Neural crest cell (in vitro differentiated cells): ENCODE measurements around the gene GGNBP2. TPM values are rescaled to one million over a fixed set of nuclear protein-coding genes. Genes with fewer than 3 reads are reported as not detected.

ENCODE experiments used
- DNase-seq: peaks from one replicate; pipeline ENCODE4 v3.0.0; 2021; ENCODE audit warnings: low read depth, mixed read lengths, low spot score
- H3K27ac Mint-ChIP-seq: one replicate; pipeline ENCODE4 v1.8.0; 2021; ENCODE audit warnings: mild to moderate bottlenecking, mixed read lengths; ENCODE audit not compliant: unreplicated experiment
- H3K27me3 Mint-ChIP-seq: 2 replicates; pipeline ENCODE4 v1.8.0; 2021; ENCODE audit warnings: low read depth, mild to moderate bottlenecking, mixed read lengths
- H3K36me3 Mint-ChIP-seq: 2 replicates; pipeline ENCODE4 v1.8.0; 2021; ENCODE audit warnings: low read depth, mild to moderate bottlenecking, mixed read lengths
- H3K4me1 Mint-ChIP-seq: 2 replicates; pipeline ENCODE4 v1.8.0; 2021; ENCODE audit warnings: mixed read lengths
- H3K4me3 Mint-ChIP-seq: one replicate; pipeline ENCODE4 v1.8.0; 2021; ENCODE audit warnings: mild to moderate bottlenecking, mixed read lengths
- H3K9me3 Mint-ChIP-seq: 2 replicates; pipeline ENCODE4 v1.8.0; 2021; ENCODE audit warnings: mixed read lengths
- total RNA-seq: library from RNA; stranded (reverse); gene quantifications from 2 replicates; pipeline ENCODE4 v1.2.1, GENCODE V29; 2021
- TF ChIP-seq, protein P1 (sequence below): fragments of 200-600 bp; sonication (generic); conservative IDR thresholded peaks from 2 replicates; pipeline ENCODE4 v1.5.0; 2021; ENCODE audit warnings: antibody characterized with exemption, mild to moderate bottlenecking

GGNBP2 gene
- total RNA-seq, 1 donor from 2014 or later: 71.8 TPM

DNA sequence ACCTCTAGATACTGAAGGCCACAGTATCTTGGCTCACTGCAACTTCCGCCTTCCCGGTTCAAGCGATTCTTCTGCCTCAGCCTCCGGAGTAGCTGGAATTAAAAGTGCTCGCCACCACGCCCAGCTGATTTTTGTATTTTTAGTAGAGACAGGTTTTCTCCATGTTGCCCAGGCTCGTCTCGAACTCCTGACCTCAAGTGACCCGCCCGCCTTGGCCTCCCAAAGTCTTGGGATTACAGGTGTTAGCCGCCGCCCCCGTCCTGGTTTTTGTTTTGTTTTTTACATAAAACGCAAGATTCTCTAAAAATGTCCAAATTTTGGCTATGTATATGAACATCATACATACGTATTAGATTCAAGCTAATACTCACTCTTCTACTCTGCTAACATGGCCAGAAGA lies 2.0 kb upstream of the GGNBP2 start:
- H3K27me3 Mint-ChIP-seq: no peaks in the 10 kb centered on the region
- TF ChIP-seq, protein P1, sequence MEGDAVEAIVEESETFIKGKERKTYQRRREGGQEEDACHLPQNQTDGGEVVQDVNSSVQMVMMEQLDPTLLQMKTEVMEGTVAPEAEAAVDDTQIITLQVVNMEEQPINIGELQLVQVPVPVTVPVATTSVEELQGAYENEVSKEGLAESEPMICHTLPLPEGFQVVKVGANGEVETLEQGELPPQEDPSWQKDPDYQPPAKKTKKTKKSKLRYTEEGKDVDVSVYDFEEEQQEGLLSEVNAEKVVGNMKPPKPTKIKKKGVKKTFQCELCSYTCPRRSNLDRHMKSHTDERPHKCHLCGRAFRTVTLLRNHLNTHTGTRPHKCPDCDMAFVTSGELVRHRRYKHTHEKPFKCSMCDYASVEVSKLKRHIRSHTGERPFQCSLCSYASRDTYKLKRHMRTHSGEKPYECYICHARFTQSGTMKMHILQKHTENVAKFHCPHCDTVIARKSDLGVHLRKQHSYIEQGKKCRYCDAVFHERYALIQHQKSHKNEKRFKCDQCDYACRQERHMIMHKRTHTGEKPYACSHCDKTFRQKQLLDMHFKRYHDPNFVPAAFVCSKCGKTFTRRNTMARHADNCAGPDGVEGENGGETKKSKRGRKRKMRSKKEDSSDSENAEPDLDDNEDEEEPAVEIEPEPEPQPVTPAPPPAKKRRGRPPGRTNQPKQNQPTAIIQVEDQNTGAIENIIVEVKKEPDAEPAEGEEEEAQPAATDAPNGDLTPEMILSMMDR: no peak
- no peak overlapping the region for H3K27ac Mint-ChIP-seq
- DNase-seq: no peak
- peak overlapping the region; percentile 98 for H3K4me3 Mint-ChIP-seq
- H3K36me3 Mint-ChIP-seq: peaks cover 9% of the 10 kb centered on the region
- no peaks in the 10 kb centered on the region for H3K9me3 Mint-ChIP-seq
- peaks cover 23% of the 10 kb centered on the region for H3K4me1 Mint-ChIP-seq

DNA sequence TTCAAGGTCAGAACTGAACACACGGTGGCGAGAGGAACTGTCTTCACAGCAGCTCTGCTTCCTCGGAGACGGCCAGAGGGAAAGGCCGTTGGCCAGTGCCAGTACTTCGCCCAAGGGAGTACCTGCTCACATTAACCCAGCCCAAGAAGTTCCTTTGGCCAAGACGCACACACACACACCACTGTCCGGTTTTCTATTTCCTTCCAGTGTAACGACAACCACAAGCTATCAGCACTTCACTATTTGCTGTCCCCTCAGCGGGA lies 744 bp upstream of the GGNBP2 start:
- Mint-ChIP-seq H3K36me3 (peaks cover 4% of the 10 kb centered on the region), H3K4me1 (peaks cover 27% of the 10 kb centered on the region), H3K27me3 (no peaks in the 10 kb centered on the region), H3K9me3 (no peaks in the 10 kb centered on the region), H3K4me3 (peak overlapping the region; percentile 98), H3K27ac (peak overlapping the region; percentile 98)
- no peak for DNase-seq
- TF ChIP-seq, protein P1: peak; percentile 27

DNA sequence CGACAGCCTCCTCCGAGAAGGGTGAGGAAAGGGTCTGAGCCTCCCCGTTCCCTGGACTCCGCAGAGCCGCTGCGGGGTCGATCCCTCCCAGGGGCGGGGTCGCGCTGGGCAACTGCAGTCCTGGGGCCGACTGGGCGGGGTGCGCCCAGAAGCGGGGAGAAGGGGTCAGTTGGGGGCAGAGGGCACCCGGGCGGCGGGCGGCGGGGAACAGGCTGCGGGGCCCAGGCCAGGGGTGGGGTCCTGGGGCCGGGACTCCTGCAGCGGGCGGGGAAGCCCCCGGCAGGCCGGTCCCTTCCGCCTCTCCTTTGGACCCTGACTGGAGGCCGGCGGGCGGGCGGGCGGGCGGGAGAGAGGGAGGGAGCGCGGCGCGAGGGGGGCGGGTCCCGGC lies 352 bp downstream of the GGNBP2 start:
- DNase-seq: no peak
- Mint-ChIP-seq H3K36me3 (peaks cover 4% of the 10 kb centered on the region), H3K4me1 (peaks cover 27% of the 10 kb centered on the region), H3K9me3 (no peaks in the 10 kb centered on the region), H3K4me3 (peak overlapping the region; percentile 98), H3K27ac (peak overlapping the region; percentile 92), H3K27me3 (no peaks in the 10 kb centered on the region)
- TF ChIP-seq, protein P1: no peak

DNA sequence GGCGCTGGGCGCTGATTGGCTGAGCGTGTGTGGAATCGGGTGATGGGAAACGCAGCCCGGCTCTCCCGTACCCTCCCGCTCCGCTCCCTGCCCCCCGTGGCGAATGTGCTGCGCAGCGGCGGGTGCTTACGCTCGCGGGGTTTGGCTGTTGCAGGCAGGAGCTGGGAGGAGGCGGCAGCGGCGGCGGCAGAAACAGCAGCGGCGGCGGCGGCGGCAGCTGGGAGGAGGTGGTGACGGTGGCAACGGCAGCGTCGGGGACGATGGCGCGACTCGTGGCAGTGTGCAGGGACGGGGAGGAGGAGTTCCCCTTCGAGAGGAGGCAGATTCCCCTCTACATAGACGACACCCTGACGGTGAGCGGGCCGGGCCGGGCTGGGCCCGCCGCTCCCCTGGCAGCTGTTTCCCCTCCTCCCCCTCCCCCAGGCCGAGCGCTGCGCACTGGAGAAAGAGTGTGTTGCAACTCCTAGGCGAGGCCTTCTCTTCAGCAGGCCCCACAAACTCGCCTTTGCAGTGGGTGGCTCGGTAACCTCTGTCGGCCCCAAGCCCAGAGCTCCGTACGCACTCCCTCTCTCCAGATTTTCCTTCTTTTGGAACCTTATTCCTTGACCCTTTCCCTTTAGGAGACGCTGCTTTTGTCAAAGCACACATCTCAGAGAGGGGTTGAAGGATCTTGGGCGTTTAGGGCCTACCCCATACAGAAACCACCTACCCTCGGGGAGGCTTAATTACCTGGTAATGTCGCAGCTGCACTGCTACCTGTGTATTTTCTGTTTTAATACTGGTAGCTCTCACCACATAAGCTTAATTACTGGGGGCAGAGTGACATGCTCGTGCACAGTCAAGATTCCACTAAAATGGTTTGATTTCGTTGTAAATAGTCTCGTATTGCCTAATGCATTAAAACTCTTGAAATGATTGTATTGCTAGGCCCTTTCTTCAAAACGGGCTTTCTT lies 1.0 kb downstream of the GGNBP2 start:
- H3K4me1 Mint-ChIP-seq: peaks cover 27% of the 10 kb centered on the region
- peak; percentile 97 for DNase-seq
- no peaks in the 10 kb centered on the region for H3K9me3 Mint-ChIP-seq
- TF ChIP-seq, protein P1: peak; percentile 14
- H3K27ac Mint-ChIP-seq: peak overlapping the region; percentile 96
- H3K36me3 Mint-ChIP-seq: peaks cover 5% of the 10 kb centered on the region
- no peaks in the 10 kb centered on the region for H3K27me3 Mint-ChIP-seq
- peak overlapping the region; percentile 98 for H3K4me3 Mint-ChIP-seq

DNA sequence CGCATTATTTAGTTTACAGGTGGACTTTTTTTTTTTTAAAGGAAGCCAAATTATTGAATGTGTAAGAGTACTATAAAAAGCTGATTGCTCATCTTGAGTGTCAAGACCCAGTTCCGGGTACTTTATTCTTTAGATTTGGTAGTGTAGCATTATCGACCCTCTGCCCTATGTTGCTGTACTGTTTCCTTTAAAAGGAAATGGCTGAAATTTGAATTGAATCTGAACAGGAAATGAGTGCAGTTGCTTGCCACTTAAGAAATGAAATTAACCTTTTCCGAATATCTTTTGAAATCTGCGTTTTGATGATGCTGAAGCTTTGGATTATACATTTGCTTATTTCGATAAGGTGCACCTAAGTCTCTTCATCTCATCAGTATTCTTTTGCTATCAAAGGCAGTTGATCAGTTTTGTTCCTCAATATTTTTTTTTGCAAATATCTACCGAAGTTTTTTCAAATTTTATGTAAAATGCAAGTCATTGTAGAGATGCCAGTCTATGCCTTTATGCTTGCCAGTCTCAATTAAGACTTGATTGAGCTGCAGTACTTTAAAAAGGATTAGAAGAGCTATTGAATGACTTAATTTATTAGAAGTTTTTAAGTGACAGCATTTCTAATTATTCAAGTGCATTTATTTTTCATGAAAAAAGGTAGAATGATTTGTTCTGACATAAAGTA lies 1.8 kb downstream of the GGNBP2 start:
- Mint-ChIP-seq H3K4me3 (peak overlapping the region; percentile 98), H3K27ac (peak overlapping the region; percentile 96), H3K4me1 (peaks cover 27% of the 10 kb centered on the region), H3K27me3 (no peaks in the 10 kb centered on the region), H3K9me3 (no peaks in the 10 kb centered on the region), H3K36me3 (peaks cover 5% of the 10 kb centered on the region)
- DNase-seq: no peak
- TF ChIP-seq, protein P1: no peak
